Mesenchymal stem cell (in vitro differentiated cells and primary cell): Measurements from ENCODE around the gene SLC6A4.

Experiments
- DNase-seq: peaks from one replicate; pipeline ENCODE4 v3.0.0-alpha.2; 2013
- H2AFZ ChIP-seq: one replicate; pipeline ENCODE4 v1.6.1; 2013; ENCODE audit warnings: low read depth, mild to moderate bottlenecking, control low read depth, inconsistent platforms, low read length, moderate library complexity
- H2AK5ac ChIP-seq: 2 replicates; pipeline ENCODE4 v1.6.1; 2013; ENCODE audit warnings: low read length, moderate library complexity, mild to moderate bottlenecking, inconsistent platforms; ENCODE audit not compliant: severe bottlenecking
- H2BK120ac ChIP-seq: one replicate; pipeline ENCODE4 v1.6.1; 2013; ENCODE audit warnings: low read depth, mild to moderate bottlenecking, inconsistent platforms, low read length, moderate library complexity
- H2BK12ac ChIP-seq, 2 experiments: one replicate each; pipeline ENCODE4 v1.6.1; 2013; ENCODE audit warnings: inconsistent platforms in 2 of 2, low read length in 2 of 2, mild to moderate bottlenecking in 2 of 2, moderate library complexity in 2 of 2, control low read depth in 1 of 2
- H2BK15ac ChIP-seq: one replicate; pipeline ENCODE4 v1.6.1; 2013; ENCODE audit warnings: mild to moderate bottlenecking, low read depth, inconsistent platforms; ENCODE audit not compliant: poor library complexity, severe bottlenecking
- H2BK5ac ChIP-seq: 2 replicates; pipeline ENCODE4 v1.6.1; 2013; ENCODE audit warnings: low read depth, mild to moderate bottlenecking, low read length, control low read depth, inconsistent platforms; ENCODE audit not compliant: poor library complexity, severe bottlenecking
- H3K14ac ChIP-seq, 2 experiments: one replicate each; pipeline ENCODE4 v1.6.1; 2013; ENCODE audit warnings: inconsistent platforms in 2 of 2, low read length in 2 of 2, control low read depth in 1 of 2, mild to moderate bottlenecking in 1 of 2, moderate library complexity in 1 of 2
- H3K18ac ChIP-seq, 2 experiments: one replicate each; pipeline ENCODE4 v1.6.1; 2013; ENCODE audit warnings: inconsistent platforms in 2 of 2, low read length in 2 of 2, control low read depth in 1 of 2, low read depth in 1 of 2, mild to moderate bottlenecking in 1 of 2
- H3K23ac ChIP-seq, 2 experiments: one replicate each; pipeline ENCODE4 v1.6.1; 2013; ENCODE audit warnings: inconsistent platforms in 2 of 2, low read length in 2 of 2, mild to moderate bottlenecking in 2 of 2, moderate library complexity in 2 of 2, control low read depth in 1 of 2
- H3K27ac ChIP-seq: 2 replicates; pipeline ENCODE4 v1.5.1; 2013; ENCODE audit warnings: mild to moderate bottlenecking, moderate library complexity, low read length, control low read depth, inconsistent platforms; ENCODE audit not compliant: poor library complexity, severe bottlenecking
- H3K27me3 ChIP-seq, 2 experiments: 2 replicates each; pipeline versions ENCODE4 v1.6.1 to v1.7.0; 2013; ENCODE audit warnings: low read length in 2 of 2, mild to moderate bottlenecking in 2 of 2, moderate library complexity in 2 of 2, control low read depth in 1 of 2, inconsistent platforms in 1 of 2; ENCODE audit not compliant: control insufficient read depth in 1 of 2, insufficient read depth in 1 of 2
- H3K36me3 ChIP-seq, 2 experiments: 2 replicates each; pipeline versions ENCODE4 v1.6.1 to v1.7.0; 2013; ENCODE audit warnings: low read length in 2 of 2, control low read depth in 1 of 2, inconsistent platforms in 1 of 2, low read depth in 1 of 2, mild to moderate bottlenecking in 1 of 2; ENCODE audit not compliant: insufficient read depth in 2 of 2, control insufficient read depth in 1 of 2
- H3K4ac ChIP-seq, 2 experiments: one replicate each; pipeline ENCODE4 v1.6.1; 2013; ENCODE audit warnings: inconsistent platforms in 2 of 2, low read length in 2 of 2, mild to moderate bottlenecking in 2 of 2, moderate library complexity in 2 of 2, control low read depth in 1 of 2, low read depth in 1 of 2
- H3K4me1 ChIP-seq: 2 replicates; pipeline ENCODE4 v1.6.1; 2013; ENCODE audit warnings: low read depth, low read length, control low read depth; ENCODE audit not compliant: control insufficient read depth, insufficient read depth
- H3K4me2 ChIP-seq: 2 replicates; pipeline ENCODE4 v1.6.1; 2013; ENCODE audit warnings: low read length, mild to moderate bottlenecking, inconsistent platforms; ENCODE audit not compliant: poor library complexity, severe bottlenecking
- H3K4me3 ChIP-seq, 2 experiments: 2 replicates each; pipeline versions ENCODE4 v1.5.1 to v1.7.0; 2013; ENCODE audit warnings: low read length in 2 of 2, mild to moderate bottlenecking in 2 of 2, control low read depth in 1 of 2, low read depth in 1 of 2; ENCODE audit not compliant: insufficient read depth in 1 of 2
- H3K79me1 ChIP-seq: replicated peaks from 2 replicates; pipeline ENCODE4 v1.6.1; 2013; ENCODE audit warnings: mild to moderate bottlenecking, control low read depth, low read length, inconsistent platforms; ENCODE audit not compliant: poor library complexity, severe bottlenecking
- H3K9ac ChIP-seq: 2 replicates; pipeline ENCODE4 v1.7.0; 2013; ENCODE audit warnings: mild to moderate bottlenecking, low read length, moderate library complexity
- H3K9me3 ChIP-seq: 2 replicates; pipeline ENCODE4 v1.7.0; 2013; ENCODE audit warnings: mild to moderate bottlenecking, low read length; ENCODE audit not compliant: control insufficient read depth
- H4K8ac ChIP-seq: one replicate; pipeline ENCODE4 v1.6.1; 2013; ENCODE audit warnings: inconsistent platforms, mild to moderate bottlenecking, low read length, moderate library complexity
- H4K91ac ChIP-seq: one replicate; pipeline ENCODE4 v1.6.1; 2013; ENCODE audit warnings: mild to moderate bottlenecking, low read length, inconsistent platforms
- WGBS: methylation state at CpG from one replicate; pipeline ENCODE4 v1.1.7; 2013; ENCODE audit warnings: mixed read lengths; 5-methylcytosine and 5-hydroxymethylcytosine counted together

The SLC6A4 gene

GRCh38 chr17:30212750-30213149, 22.7 kb downstream of the SLC6A4 start:
- peak overlapping the region in 1 of 2 experiments; percentile 20 for H3K23ac ChIP-seq
- H2BK120ac ChIP-seq = no peak overlapping the region
- H3K27ac ChIP-seq = no peak overlapping the region
- H2AFZ ChIP-seq = peak overlapping the region; percentile 78
- no peak overlapping the region for H2BK15ac ChIP-seq
- H4K91ac ChIP-seq = no peak overlapping the region
- H4K8ac ChIP-seq = peak overlapping the region; percentile 24
- H3K4ac ChIP-seq = no peak overlapping the region
- H3K4me2 ChIP-seq = no peak overlapping the region
- H2BK12ac ChIP-seq = no peak overlapping the region
- no peak overlapping the region for H2AK5ac ChIP-seq
- no peak overlapping the region for H3K4me3 ChIP-seq
- H3K9me3 ChIP-seq = no peaks in the 10 kb centered on the region
- H3K9ac ChIP-seq = no peak overlapping the region
- DNase-seq = no peak
- no peak overlapping the region for H3K18ac ChIP-seq
- H2BK5ac ChIP-seq = no peak overlapping the region
- H3K14ac ChIP-seq = no peak overlapping the region
- WGBS = 90% methylated on average over 11 of the region's 11 CpGs
- no peaks in the 10 kb centered on the region for H3K4me1 ChIP-seq
- peaks cover 5 to 26% of the 10 kb centered on the region in 2 experiments for H3K27me3 ChIP-seq
- H3K79me1 ChIP-seq = no peaks in the 10 kb centered on the region
- H3K36me3 ChIP-seq = no peaks in the 10 kb centered on the region

GRCh38 chr17:30211371-30211770, 24.1 kb downstream of the SLC6A4 start:
- Histone ChIP-seq H2BK15ac (no peak overlapping the region), H3K79me1 (no peaks in the 10 kb centered on the region), H2BK120ac (no peak overlapping the region), H3K36me3 (no peaks in the 10 kb centered on the region), H3K14ac (peak overlapping the region in 1 of 2 experiments; percentile 51), H2AFZ (no peak overlapping the region), H3K4me3 (no peak overlapping the region), H3K4ac (no peak overlapping the region), H2BK12ac (no peak overlapping the region), H3K18ac (no peak overlapping the region), H4K91ac (no peak overlapping the region), H3K27ac (no peak overlapping the region), H3K9ac (no peak overlapping the region), H3K27me3 (peaks cover 5 to 29% of the 10 kb centered on the region in 2 experiments), H3K9me3 (no peaks in the 10 kb centered on the region), H2BK5ac (no peak overlapping the region), H4K8ac (no peak overlapping the region), H3K4me2 (no peak overlapping the region), H3K23ac (no peak overlapping the region), H3K4me1 (no peaks in the 10 kb centered on the region), H2AK5ac (no peak overlapping the region)
- 97% methylated on average over 6 of the region's 6 CpGs for WGBS
- no peak for DNase-seq

GRCh38 chr17:30210901-30211300, 24.6 kb downstream of the SLC6A4 start:
- WGBS = 97% methylated on average over 8 of the region's 10 CpGs
- H2AFZ ChIP-seq = no peak overlapping the region

GRCh38 chr17:30210366-30210765, 25.1 kb downstream of the SLC6A4 start:
- Histone ChIP-seq H2AK5ac (no peak overlapping the region), H2BK12ac (no peak overlapping the region), H2AFZ (no peak overlapping the region), H3K4me2 (no peak overlapping the region), H3K27ac (no peak overlapping the region), H2BK15ac (no peak overlapping the region), H3K14ac (no peak overlapping the region), H3K27me3 (peaks cover 5 to 23% of the 10 kb centered on the region in 2 experiments), H3K4ac (no peak overlapping the region), H3K36me3 (no peaks in the 10 kb centered on the region), H3K79me1 (no peaks in the 10 kb centered on the region), H3K23ac (no peak overlapping the region), H3K18ac (no peak overlapping the region), H2BK5ac (no peak overlapping the region), H4K91ac (no peak overlapping the region), H4K8ac (no peak overlapping the region), H3K4me1 (no peaks in the 10 kb centered on the region), H2BK120ac (no peak overlapping the region), H3K9me3 (no peaks in the 10 kb centered on the region), H3K9ac (no peak overlapping the region), H3K4me3 (no peak overlapping the region)
- 94% methylated on average over 11 of the region's 11 CpGs for WGBS
- no peak for DNase-seq

More at GRCh38 chr17:30210901-30211300, 24.6 kb downstream of the SLC6A4 start:
- H3K4me1 ChIP-seq = no peaks in the 10 kb centered on the region
- H3K4ac ChIP-seq = no peak overlapping the region
- no peaks in the 10 kb centered on the region for H3K9me3 ChIP-seq
- no peak overlapping the region for H4K91ac ChIP-seq
- no peak overlapping the region for H3K9ac ChIP-seq
- H3K79me1 ChIP-seq = no peaks in the 10 kb centered on the region
- no peak overlapping the region for H3K4me3 ChIP-seq
- H2BK12ac ChIP-seq = no peak overlapping the region
- peak overlapping the region in 1 of 2 experiments; percentile 51 for H3K14ac ChIP-seq
- H3K18ac ChIP-seq = no peak overlapping the region
- H4K8ac ChIP-seq = no peak overlapping the region
- H3K27me3 ChIP-seq = peaks cover 5 to 28% of the 10 kb centered on the region in 2 experiments
- no peak overlapping the region for H2BK15ac ChIP-seq
- no peak overlapping the region for H3K4me2 ChIP-seq
- no peaks in the 10 kb centered on the region for H3K36me3 ChIP-seq
- DNase-seq = no peak
- H2BK120ac ChIP-seq = no peak overlapping the region
- H2AK5ac ChIP-seq = no peak overlapping the region
- H2BK5ac ChIP-seq = no peak overlapping the region
- no peak overlapping the region for H3K23ac ChIP-seq
- H3K27ac ChIP-seq = no peak overlapping the region
